ENCODE results near the gene SPTBN4.

SPTBN4 gene

GRCh38 chr19:40501599-40501998, 34.8 kb downstream of the SPTBN4 start:
- WGBS (ENCODE audit: insufficient coverage): 100% methylated on average over 1 of the region's 4 CpGs
- ChIA-PET CTCF (no interaction called here), POLR2A (no interaction called here)
- Histone ChIP-seq H3K9me3 (ENCODE audit: control extremely low read depth in 1 of 5, control insufficient read depth in 4 of 5, insufficient read depth in 2 of 5, low read depth in 1 of 5, low read length in 4 of 5) (no peaks in the 10 kb centered on the region), H3K27ac (ENCODE audit: insufficient read depth in 1 of 2, low read depth in 1 of 2, low read length in 2 of 2, poor library complexity in 1 of 2, severe bottlenecking in 2 of 2) (no peak overlapping the region), H3K4me1 (ENCODE audit: control extremely low read depth in 1 of 4, control insufficient read depth in 4 of 4, insufficient read depth in 4 of 4, low read length in 3 of 4) (no peaks in the 10 kb centered on the region), H3K4me3 (ENCODE audit: control insufficient read depth in 1 of 7, extremely low read depth in 1 of 7, insufficient read depth in 4 of 7, low read depth in 2 of 7, low read length in 6 of 7) (no peak overlapping the region), H3K36me3 (ENCODE audit: control insufficient read depth in 4 of 4, insufficient read depth in 4 of 4, low read length in 3 of 4) (no peaks in the 10 kb centered on the region), H3K27me3 (replicated peaks in 2 of 5; ENCODE audit: control insufficient read depth in 4 of 5, insufficient read depth in 5 of 5, low read length in 4 of 5) (peaks cover 0 to 5% (median 2%) of the 10 kb centered on the region in 5 experiments)
- no peak for DNase-seq

GRCh38 chr19:40502081-40502480, 35.3 kb downstream of the SPTBN4 start:
- POLR2A ChIA-PET: no interaction called here
- H3K27ac ChIP-seq (ENCODE audit: insufficient read depth in 1 of 2, low read depth in 1 of 2, low read length in 2 of 2, poor library complexity in 1 of 2, severe bottlenecking in 2 of 2): no peak overlapping the region
- CTCF ChIA-PET: interaction anchor here (1.2 kb wide), 1 partner anchor 9 kb away, joined by 4 read pairs; no protein-coding TSS in a partner anchor
- WGBS (ENCODE audit: insufficient coverage): 92% methylated on average over 13 of the region's 13 CpGs
- DNase-seq: no peak
- H3K4me3 ChIP-seq (ENCODE audit: control insufficient read depth in 1 of 7, extremely low read depth in 1 of 7, insufficient read depth in 4 of 7, low read depth in 2 of 7, low read length in 6 of 7): no peak overlapping the region
- H3K9me3 ChIP-seq (ENCODE audit: control extremely low read depth in 1 of 5, control insufficient read depth in 4 of 5, insufficient read depth in 2 of 5, low read depth in 1 of 5, low read length in 4 of 5): no peaks in the 10 kb centered on the region
- H3K27me3 ChIP-seq (replicated peaks in 2 of 5; ENCODE audit: control insufficient read depth in 4 of 5, insufficient read depth in 5 of 5, low read length in 4 of 5): peaks cover 0 to 5% (median 2%) of the 10 kb centered on the region in 5 experiments
- no peaks in the 10 kb centered on the region for H3K4me1 ChIP-seq (ENCODE audit: control extremely low read depth in 1 of 4, control insufficient read depth in 4 of 4, insufficient read depth in 4 of 4, low read length in 3 of 4)
- H3K36me3 ChIP-seq (ENCODE audit: control insufficient read depth in 4 of 4, insufficient read depth in 4 of 4, low read length in 3 of 4): no peaks in the 10 kb centered on the region

GRCh38 chr19:40502647-40503319, 36.0 kb downstream of the SPTBN4 start:
- H3K36me3 ChIP-seq (ENCODE audit: control insufficient read depth in 4 of 4, insufficient read depth in 4 of 4, low read length in 3 of 4): no peaks in the 10 kb centered on the region
- H3K9me3 ChIP-seq (ENCODE audit: control extremely low read depth in 1 of 5, control insufficient read depth in 4 of 5, insufficient read depth in 2 of 5, low read depth in 1 of 5, low read length in 4 of 5): no peaks in the 10 kb centered on the region
- H3K27ac ChIP-seq (ENCODE audit: insufficient read depth in 1 of 2, low read depth in 1 of 2, low read length in 2 of 2, poor library complexity in 1 of 2, severe bottlenecking in 2 of 2): no peak overlapping the region
- ChIA-PET POLR2A (no interaction called here), CTCF (interaction anchor here (1.2 kb wide), 1 partner anchor 9 kb away, joined by 4 read pairs; no protein-coding TSS in a partner anchor)
- no peak overlapping the region for H3K4me3 ChIP-seq (ENCODE audit: control insufficient read depth in 1 of 7, extremely low read depth in 1 of 7, insufficient read depth in 4 of 7, low read depth in 2 of 7, low read length in 6 of 7)
- DNase-seq: no peak
- H3K27me3 ChIP-seq (replicated peaks in 2 of 5; ENCODE audit: control insufficient read depth in 4 of 5, insufficient read depth in 5 of 5, low read length in 4 of 5): peaks cover 0 to 5% (median 2%) of the 10 kb centered on the region in 5 experiments
- no peaks in the 10 kb centered on the region for H3K4me1 ChIP-seq (ENCODE audit: control extremely low read depth in 1 of 4, control insufficient read depth in 4 of 4, insufficient read depth in 4 of 4, low read length in 3 of 4)
- 77% methylated on average over 6 of the region's 6 CpGs for WGBS (ENCODE audit: insufficient coverage)

GRCh38 chr19:40503320-40503695, 36.5 kb downstream of the SPTBN4 start:
- H3K4me1 ChIP-seq (ENCODE audit: control extremely low read depth in 1 of 4, control insufficient read depth in 4 of 4, insufficient read depth in 4 of 4, low read length in 3 of 4): no peaks in the 10 kb centered on the region
- peaks cover 0 to 5% (median 2%) of the 10 kb centered on the region in 5 experiments for H3K27me3 ChIP-seq (replicated peaks in 2 of 5; ENCODE audit: control insufficient read depth in 4 of 5, insufficient read depth in 5 of 5, low read length in 4 of 5)
- 73% methylated on average over 1 of the region's 1 CpG for WGBS (ENCODE audit: insufficient coverage)
- ChIA-PET POLR2A (no interaction called here), CTCF (interaction anchor here (1.2 kb wide), 1 partner anchor 10 kb away, joined by 4 read pairs; no protein-coding TSS in a partner anchor)
- H3K4me3 ChIP-seq (ENCODE audit: control insufficient read depth in 1 of 7, extremely low read depth in 1 of 7, insufficient read depth in 4 of 7, low read depth in 2 of 7, low read length in 6 of 7): no peak overlapping the region
- no peaks in the 10 kb centered on the region for H3K9me3 ChIP-seq (ENCODE audit: control extremely low read depth in 1 of 5, control insufficient read depth in 4 of 5, insufficient read depth in 2 of 5, low read depth in 1 of 5, low read length in 4 of 5)
- peak in 2 of 3 donors; percentile 20 to 23 for DNase-seq
- H3K27ac ChIP-seq (ENCODE audit: insufficient read depth in 1 of 2, low read depth in 1 of 2, low read length in 2 of 2, poor library complexity in 1 of 2, severe bottlenecking in 2 of 2): no peak overlapping the region
- no peaks in the 10 kb centered on the region for H3K36me3 ChIP-seq (ENCODE audit: control insufficient read depth in 4 of 4, insufficient read depth in 4 of 4, low read length in 3 of 4)

- CTCF ChIA-PET: no interaction called here
These were observed 39.3 kb downstream of the SPTBN4 start for GRCh38 chr19:40506099-40506498.

GRCh38 chr19:40507892-40508291, 41.1 kb downstream of the SPTBN4 start:
- H3K4me3 ChIP-seq (ENCODE audit: control insufficient read depth in 1 of 7, extremely low read depth in 1 of 7, insufficient read depth in 4 of 7, low read depth in 2 of 7, low read length in 6 of 7): no peak overlapping the region
- H3K9me3 ChIP-seq (ENCODE audit: control extremely low read depth in 1 of 5, control insufficient read depth in 4 of 5, insufficient read depth in 2 of 5, low read depth in 1 of 5, low read length in 4 of 5): no peaks in the 10 kb centered on the region
- no peaks in the 10 kb centered on the region for H3K36me3 ChIP-seq (ENCODE audit: control insufficient read depth in 4 of 4, insufficient read depth in 4 of 4, low read length in 3 of 4)
- CTCF ChIA-PET: no interaction called here
- H3K4me1 ChIP-seq (ENCODE audit: control extremely low read depth in 1 of 4, control insufficient read depth in 4 of 4, insufficient read depth in 4 of 4, low read length in 3 of 4): peaks cover 0 to 7% (median 7%) of the 10 kb centered on the region in 4 experiments
- DNase-seq: no peak
- POLR2A ChIA-PET: no interaction called here
- H3K27ac ChIP-seq (ENCODE audit: insufficient read depth in 1 of 2, low read depth in 1 of 2, low read length in 2 of 2, poor library complexity in 1 of 2, severe bottlenecking in 2 of 2): no peak overlapping the region
- peaks cover 0 to 42% (median 16%) of the 10 kb centered on the region in 5 experiments for H3K27me3 ChIP-seq (replicated peaks in 2 of 5; ENCODE audit: control insufficient read depth in 4 of 5, insufficient read depth in 5 of 5, low read length in 4 of 5)
- 83% methylated on average over 2 of the region's 2 CpGs for WGBS (ENCODE audit: insufficient coverage)

More at GRCh38 chr19:40506099-40506498, 39.3 kb downstream of the SPTBN4 start:
- WGBS (ENCODE audit: insufficient coverage): 87% methylated on average over 9 of the region's 9 CpGs
- Histone ChIP-seq H3K9me3 (ENCODE audit: control extremely low read depth in 1 of 5, control insufficient read depth in 4 of 5, insufficient read depth in 2 of 5, low read depth in 1 of 5, low read length in 4 of 5) (no peaks in the 10 kb centered on the region), H3K36me3 (ENCODE audit: control insufficient read depth in 4 of 4, insufficient read depth in 4 of 4, low read length in 3 of 4) (no peaks in the 10 kb centered on the region), H3K4me1 (ENCODE audit: control extremely low read depth in 1 of 4, control insufficient read depth in 4 of 4, insufficient read depth in 4 of 4, low read length in 3 of 4) (no peaks in the 10 kb centered on the region), H3K27me3 (replicated peaks in 2 of 5; ENCODE audit: control insufficient read depth in 4 of 5, insufficient read depth in 5 of 5, low read length in 4 of 5) (peaks cover 0 to 26% (median 12%) of the 10 kb centered on the region in 5 experiments), H3K27ac (ENCODE audit: insufficient read depth in 1 of 2, low read depth in 1 of 2, low read length in 2 of 2, poor library complexity in 1 of 2, severe bottlenecking in 2 of 2) (no peak overlapping the region), H3K4me3 (ENCODE audit: control insufficient read depth in 1 of 7, extremely low read depth in 1 of 7, insufficient read depth in 4 of 7, low read depth in 2 of 7, low read length in 6 of 7) (no peak overlapping the region)
- POLR2A ChIA-PET: no interaction called here
- DNase-seq: no peak

GRCh38 chr19:40508739-40509260, 42.0 kb downstream of the SPTBN4 start:
- Histone ChIP-seq H3K27me3 (replicated peaks in 2 of 5; ENCODE audit: control insufficient read depth in 4 of 5, insufficient read depth in 5 of 5, low read length in 4 of 5) (peaks cover 0 to 48% (median 21%) of the 10 kb centered on the region in 5 experiments), H3K27ac (ENCODE audit: insufficient read depth in 1 of 2, low read depth in 1 of 2, low read length in 2 of 2, poor library complexity in 1 of 2, severe bottlenecking in 2 of 2) (no peak overlapping the region), H3K36me3 (ENCODE audit: control insufficient read depth in 4 of 4, insufficient read depth in 4 of 4, low read length in 3 of 4) (no peaks in the 10 kb centered on the region), H3K4me1 (ENCODE audit: control extremely low read depth in 1 of 4, control insufficient read depth in 4 of 4, insufficient read depth in 4 of 4, low read length in 3 of 4) (peaks cover 0 to 13% (median 9%) of the 10 kb centered on the region in 4 experiments), H3K9me3 (ENCODE audit: control extremely low read depth in 1 of 5, control insufficient read depth in 4 of 5, insufficient read depth in 2 of 5, low read depth in 1 of 5, low read length in 4 of 5) (no peaks in the 10 kb centered on the region), H3K4me3 (ENCODE audit: control insufficient read depth in 1 of 7, extremely low read depth in 1 of 7, insufficient read depth in 4 of 7, low read depth in 2 of 7, low read length in 6 of 7) (no peak overlapping the region)
- ChIA-PET POLR2A (no interaction called here), CTCF (interaction anchor here (1.4 to 1.7 kb wide), 2 partner anchors 14 to 126 kb away, joined by 3 to 5 read pairs; no protein-coding TSS in a partner anchor)
- DNase-seq: no peak
- 59% methylated on average over 3 of the region's 8 CpGs for WGBS (ENCODE audit: insufficient coverage)

Data from common myeloid progenitor, CD34-positive (primary cell).